ENCODE measurements around the gene IFI27L1. TPM values are rescaled to one million over a fixed set of nuclear protein-coding genes. Genes with fewer than 3 reads are reported as not detected.

Gene IFI27L1, protein sequence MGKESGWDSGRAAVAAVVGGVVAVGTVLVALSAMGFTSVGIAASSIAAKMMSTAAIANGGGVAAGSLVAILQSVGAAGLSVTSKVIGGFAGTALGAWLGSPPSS
- total RNA-seq, result 10 to 100 TPM in 4 of 6 donors, 1 to 10 TPM in 2; 8.0 to 19.8 (median 15.2) TPM

DNA sequence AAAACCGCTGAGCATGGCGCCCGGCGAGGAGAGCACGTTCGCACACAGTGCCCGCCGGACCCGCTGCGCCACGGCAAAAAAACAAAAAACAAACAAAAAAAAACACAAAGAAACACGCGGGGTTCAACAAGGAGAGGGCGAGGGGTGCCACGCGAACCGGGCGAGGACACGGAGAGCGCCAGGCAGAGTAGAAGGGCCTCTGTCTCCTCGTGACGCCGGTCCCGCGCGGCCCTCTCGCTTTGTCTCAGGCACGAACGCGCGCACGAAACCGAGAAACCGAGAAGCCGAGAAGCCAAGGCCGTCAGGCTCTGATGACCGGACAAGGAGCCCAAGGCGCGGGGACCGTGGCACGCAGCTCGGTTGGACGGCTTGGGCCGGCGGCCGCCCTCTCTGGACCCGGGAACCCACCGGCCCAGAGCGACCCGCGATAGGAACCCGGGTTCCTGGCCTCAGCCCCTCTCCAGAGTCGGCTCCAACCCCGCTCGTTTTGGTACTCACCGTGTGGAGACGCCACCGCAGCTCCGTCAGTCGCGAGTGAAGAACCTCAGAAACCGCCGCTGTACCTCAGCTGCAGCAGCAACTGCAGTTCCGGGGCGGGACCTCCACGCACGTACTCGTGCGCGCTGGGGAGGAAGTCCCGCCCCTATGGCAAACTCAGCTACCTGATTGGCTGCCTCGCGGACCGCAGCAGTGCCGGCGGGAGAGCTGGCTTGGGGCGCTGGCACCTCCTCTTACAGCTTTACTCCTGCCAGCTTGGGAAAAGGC is at the start of gene IFI27L1, which contains the start of gene DDX24:
TSS of gene IFI27L1 (plus strand) at position 690 of the 765 bp plus-strand sequence. CDS start 15,628 bp downstream, outside the sequence.
TSS of gene DDX24 (minus strand) at position 582 of the 765 bp plus-strand sequence. CDS start 1,460 bp downstream, outside the sequence.
- ATAC-seq (ENCODE audit: low FRiP score in 2 of 2) (peak; percentile 99 to 100), DNase-seq (peak; percentile 96 to 98)
- TF ChIP-seq POLR2A (IDR thresholded peaks at IDR 0.05) (peak in 3 of 4 donors; percentile 95 to 98 (median 98)), EP300 (IDR thresholded peaks at IDR 0.05) (peak in 1 of 4 donors; percentile 39), POLR2AphosphoS5 (IDR thresholded peaks at IDR 0.05) (peak; percentile 96 to 98)
- TF ChIP-seq, protein P1, sequence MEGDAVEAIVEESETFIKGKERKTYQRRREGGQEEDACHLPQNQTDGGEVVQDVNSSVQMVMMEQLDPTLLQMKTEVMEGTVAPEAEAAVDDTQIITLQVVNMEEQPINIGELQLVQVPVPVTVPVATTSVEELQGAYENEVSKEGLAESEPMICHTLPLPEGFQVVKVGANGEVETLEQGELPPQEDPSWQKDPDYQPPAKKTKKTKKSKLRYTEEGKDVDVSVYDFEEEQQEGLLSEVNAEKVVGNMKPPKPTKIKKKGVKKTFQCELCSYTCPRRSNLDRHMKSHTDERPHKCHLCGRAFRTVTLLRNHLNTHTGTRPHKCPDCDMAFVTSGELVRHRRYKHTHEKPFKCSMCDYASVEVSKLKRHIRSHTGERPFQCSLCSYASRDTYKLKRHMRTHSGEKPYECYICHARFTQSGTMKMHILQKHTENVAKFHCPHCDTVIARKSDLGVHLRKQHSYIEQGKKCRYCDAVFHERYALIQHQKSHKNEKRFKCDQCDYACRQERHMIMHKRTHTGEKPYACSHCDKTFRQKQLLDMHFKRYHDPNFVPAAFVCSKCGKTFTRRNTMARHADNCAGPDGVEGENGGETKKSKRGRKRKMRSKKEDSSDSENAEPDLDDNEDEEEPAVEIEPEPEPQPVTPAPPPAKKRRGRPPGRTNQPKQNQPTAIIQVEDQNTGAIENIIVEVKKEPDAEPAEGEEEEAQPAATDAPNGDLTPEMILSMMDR (IDR thresholded peaks at IDR 0.05), result no peak
- Histone ChIP-seq H3K27ac (peak within 1 kb of the TSS; percentile 89 to 96 (median 92)), H3K4me3 (peak within 1 kb of the TSS; percentile 76 to 96 (median 82)), H3K9me3 (no peaks in the 10 kb centered on the region), H3K36me3 (peaks cover 0 to 22% (median 7%) of the 10 kb centered on the region in 4 donors), H3K27me3 (no peaks in the 10 kb centered on the region), H3K4me1 (peaks cover 32 to 49% (median 40%) of the 10 kb centered on the region in 4 donors)
- 0% methylated on average over 28 to 46 of the region's 77 CpGs for WGBS, 2 donors

DNA sequence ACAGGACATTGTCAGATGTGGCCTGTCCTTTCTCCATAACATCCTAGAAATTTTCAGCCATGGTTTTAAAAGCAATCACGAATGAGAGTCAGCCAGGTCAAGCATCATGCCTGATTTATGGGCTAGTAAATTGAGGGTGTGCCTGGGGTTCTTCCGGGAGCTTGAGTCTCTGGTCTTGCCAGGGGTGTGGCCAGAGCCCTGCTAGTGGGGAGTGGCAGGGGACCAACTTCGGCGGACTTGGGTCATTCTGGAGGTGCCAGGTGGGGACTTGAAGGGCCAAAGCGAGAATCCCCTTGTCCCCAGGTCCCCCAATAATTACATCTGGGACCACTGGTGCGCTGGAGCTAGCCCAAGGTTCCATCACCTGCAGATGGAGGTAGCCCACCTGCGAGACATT is 49.2 kb upstream of the IFI27L1 start:
- no peaks in the 10 kb centered on the region for H3K27me3 ChIP-seq
- ATAC-seq (ENCODE audit: low FRiP score in 2 of 2), result no peak
- DNase-seq, result no peak
- no peaks in the 10 kb centered on the region for H3K9me3 ChIP-seq
- no peaks in the 10 kb centered on the region for H3K36me3 ChIP-seq
- H3K27ac ChIP-seq, result no peak overlapping the region
- TF ChIP-seq, protein P1 (IDR thresholded peaks at IDR 0.05), result no peak
- TF ChIP-seq EP300 (IDR thresholded peaks at IDR 0.05) (no peak), POLR2A (IDR thresholded peaks at IDR 0.05) (no peak), POLR2AphosphoS5 (IDR thresholded peaks at IDR 0.05) (no peak)
- 81 to 89% methylated on average over 3 to 7 of the region's 7 CpGs for WGBS, 2 donors
- H3K4me3 ChIP-seq, result no peak overlapping the region
- peaks cover 1 to 21% (median 10%) of the 10 kb centered on the region in 4 donors for H3K4me1 ChIP-seq

GRCh38 chr14:94034886-94035285 is 46.2 kb upstream of the IFI27L1 start:
- WGBS, 2 donors, result 52 to 68% methylated on average over 3 of the region's 3 CpGs

DNA sequence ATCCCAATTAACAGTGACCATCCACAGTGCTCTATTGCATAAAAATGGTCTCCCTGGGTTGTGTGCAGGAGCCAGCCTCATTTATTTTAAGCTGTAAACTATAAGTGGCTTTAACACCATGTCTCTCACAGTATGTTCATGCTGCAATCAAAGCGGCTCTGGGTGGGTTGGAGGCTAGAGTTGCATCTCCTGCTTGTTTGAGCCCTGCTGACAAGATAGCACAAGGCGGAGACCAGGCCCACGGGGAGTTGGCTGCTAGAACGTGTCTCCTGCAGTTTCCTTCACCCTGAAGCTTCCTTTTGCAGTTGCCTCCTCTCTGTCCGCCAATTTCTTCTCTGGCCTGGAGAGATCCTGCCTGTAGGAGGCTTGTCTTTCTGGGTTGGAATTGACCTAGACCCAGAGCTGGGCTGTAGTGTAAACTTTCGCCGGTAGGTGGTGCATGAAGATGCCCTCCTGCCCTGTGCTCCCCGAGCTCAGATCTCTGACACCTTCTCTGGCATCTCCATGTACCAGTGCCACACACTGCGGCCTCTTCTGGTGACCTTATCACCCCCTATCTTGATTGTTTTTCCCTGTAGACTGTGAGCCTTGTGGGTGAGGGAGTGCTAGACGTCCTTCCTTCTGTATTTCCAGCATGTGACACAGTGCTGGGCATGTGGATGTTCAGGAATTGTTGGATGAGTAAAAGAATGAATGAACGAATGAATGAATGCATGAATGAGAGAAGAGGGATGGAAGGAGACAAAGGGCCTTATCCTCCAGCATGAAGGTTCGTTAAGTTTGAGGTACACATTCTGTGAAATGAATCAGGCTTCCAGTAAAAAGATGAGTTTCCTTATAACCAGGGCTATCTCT is 44.6 kb upstream of the IFI27L1 start:
- H3K27ac ChIP-seq, result no peak overlapping the region
- DNase-seq (peak in 1 of 2 donors; percentile 65), ATAC-seq (ENCODE audit: low FRiP score in 2 of 2) (peak; percentile 76 to 88)
- no peak overlapping the region for H3K4me3 ChIP-seq
- no peaks in the 10 kb centered on the region for H3K27me3 ChIP-seq
- peaks cover 0 to 2% (median under 1%) of the 10 kb centered on the region in 4 donors for H3K4me1 ChIP-seq
- WGBS, 2 donors, result 33% methylated on average over 11 to 12 of the region's 12 CpGs
- no peak for TF ChIP-seq POLR2A (IDR thresholded peaks at IDR 0.05)
- TF ChIP-seq, protein P1 (IDR thresholded peaks at IDR 0.05), result peak; percentile 75 to 89 (median 85)
- no peaks in the 10 kb centered on the region for H3K9me3 ChIP-seq
- no peaks in the 10 kb centered on the region for H3K36me3 ChIP-seq

More at GRCh38 chr14:94034886-94035285, 46.2 kb upstream of the IFI27L1 start:
- ATAC-seq (ENCODE audit: low FRiP score in 2 of 2) (no peak), DNase-seq (no peak)
- Histone ChIP-seq H3K4me1 (no peaks in the 10 kb centered on the region), H3K9me3 (no peaks in the 10 kb centered on the region), H3K4me3 (no peak overlapping the region), H3K27ac (no peak overlapping the region), H3K36me3 (no peaks in the 10 kb centered on the region), H3K27me3 (no peaks in the 10 kb centered on the region)
- no peak for TF ChIP-seq POLR2AphosphoS5 (IDR thresholded peaks at IDR 0.05)
- no peak for TF ChIP-seq POLR2A (IDR thresholded peaks at IDR 0.05)
- no peak for TF ChIP-seq EP300 (IDR thresholded peaks at IDR 0.05)
- TF ChIP-seq, protein P1 (IDR thresholded peaks at IDR 0.05), result no peak

Data from upper lobe of left lung (tissue), 6 donors.